IPS-18a (cell line): ENCODE results near the gene IFTAP.
"Not testable (repeated sequence)": the region's sequence is repeated elsewhere in the genome, so short reads cannot be mapped to it uniquely, and the experiment has no call there.

Experiments used
- H3K27ac ChIP-seq: one replicate; pipeline ENCODE4 v1.5.1; 2013; ENCODE audit warnings: low read length
- H3K27me3 ChIP-seq: one replicate; pipeline ENCODE4 v1.6.1; 2013; ENCODE audit warnings: mild to moderate bottlenecking, low read length; ENCODE audit not compliant: control insufficient read depth, insufficient read depth
- H3K36me3 ChIP-seq: one replicate; pipeline ENCODE4 v1.6.1; 2013; ENCODE audit warnings: low read depth, low read length; ENCODE audit not compliant: control insufficient read depth
- H3K4me1 ChIP-seq: one replicate; pipeline ENCODE4 v1.6.1; 2013; ENCODE audit warnings: low read depth, low read length; ENCODE audit not compliant: control insufficient read depth
- H3K4me3 ChIP-seq: one replicate; pipeline ENCODE4 v1.5.1; 2013; ENCODE audit warnings: low read length
- H3K9ac ChIP-seq: one replicate; pipeline ENCODE4 v1.6.1; 2013; ENCODE audit warnings: mild to moderate bottlenecking, low read length, moderate library complexity
- H3K9me3 ChIP-seq: one replicate; pipeline ENCODE4 v1.6.1; 2013; ENCODE audit warnings: low read depth, low read length; ENCODE audit not compliant: control insufficient read depth

Gene IFTAP

GRCh38 chr11:36594316-36594989 lies at the start of gene IFTAP:
IFTAP (plus strand) TSS chr11:36594502; CDS start chr11:36610104, 15,602 bp downstream.
- Histone ChIP-seq H3K36me3 (no peaks in the 10 kb centered on the region), H3K4me3 (peak within 1 kb of the TSS; percentile 97), H3K9me3 (no peaks in the 10 kb centered on the region), H3K9ac (peak within 1 kb of the TSS; percentile 85), H3K27me3 (peaks cover 21% of the 10 kb centered on the region), H3K4me1 (peaks cover 5% of the 10 kb centered on the region), H3K27ac (peak within 1 kb of the TSS; percentile 78)

- H3K9me3 ChIP-seq: no peaks in the 10 kb centered on the region
- no peaks in the 10 kb centered on the region for H3K27me3 ChIP-seq
- no peak overlapping the region for H3K27ac ChIP-seq
- H3K9ac ChIP-seq: no peak overlapping the region
- H3K4me3 ChIP-seq: no peak overlapping the region
- H3K36me3 ChIP-seq: no peaks in the 10 kb centered on the region
- H3K4me1 ChIP-seq: no peaks in the 10 kb centered on the region
Observed at GRCh38 chr11:36550385-36551115, 43.8 kb upstream of the IFTAP start.

- H3K27ac ChIP-seq, H3K27me3 ChIP-seq, H3K9me3 ChIP-seq, H3K4me3 ChIP-seq, H3K36me3 ChIP-seq, H3K9ac ChIP-seq, H3K4me1 ChIP-seq: not testable (repeated sequence)
Observed at GRCh38 chr11:36557390-36557789, 36.9 kb upstream of the IFTAP start.

GRCh38 chr11:36557991-36558390 lies 36.3 kb upstream of the IFTAP start:
- H3K27ac ChIP-seq: no peak overlapping the region
- H3K4me3 ChIP-seq: no peak overlapping the region
- no peak overlapping the region for H3K9ac ChIP-seq
- H3K4me1 ChIP-seq: no peaks in the 10 kb centered on the region
- no peaks in the 10 kb centered on the region for H3K27me3 ChIP-seq
- H3K36me3 ChIP-seq: no peaks in the 10 kb centered on the region
- H3K9me3 ChIP-seq: no peaks in the 10 kb centered on the region

- no peaks in the 10 kb centered on the region for H3K36me3 ChIP-seq
- no peak overlapping the region for H3K9ac ChIP-seq
- H3K4me1 ChIP-seq: no peaks in the 10 kb centered on the region
- no peaks in the 10 kb centered on the region for H3K27me3 ChIP-seq
- no peaks in the 10 kb centered on the region for H3K9me3 ChIP-seq
- H3K27ac ChIP-seq: no peak overlapping the region
- no peak overlapping the region for H3K4me3 ChIP-seq
Observed at GRCh38 chr11:36558571-36559413, 35.5 kb upstream of the IFTAP start.

GRCh38 chr11:36564376-36565030 lies 29.8 kb upstream of the IFTAP start:
- Histone ChIP-seq H3K4me1 (no peaks in the 10 kb centered on the region), H3K27me3 (peaks cover 8% of the 10 kb centered on the region), H3K9ac (no peak overlapping the region), H3K27ac (no peak overlapping the region), H3K36me3 (no peaks in the 10 kb centered on the region), H3K4me3 (peak overlapping the region; percentile 47), H3K9me3 (no peaks in the 10 kb centered on the region)

- Histone ChIP-seq H3K9ac (no peak overlapping the region), H3K9me3 (no peaks in the 10 kb centered on the region), H3K4me3 (no peak overlapping the region), H3K36me3 (no peaks in the 10 kb centered on the region), H3K27me3 (peaks cover 8% of the 10 kb centered on the region), H3K4me1 (no peaks in the 10 kb centered on the region), H3K27ac (no peak overlapping the region)
Observed at GRCh38 chr11:36565031-36565610, 29.2 kb upstream of the IFTAP start.

GRCh38 chr11:36566407-36567053 lies 27.8 kb upstream of the IFTAP start:
- H3K9ac ChIP-seq: no peak overlapping the region
- no peak overlapping the region for H3K4me3 ChIP-seq
- H3K36me3 ChIP-seq: no peaks in the 10 kb centered on the region
- H3K4me1 ChIP-seq: no peaks in the 10 kb centered on the region
- H3K9me3 ChIP-seq: no peaks in the 10 kb centered on the region
- peaks cover 8% of the 10 kb centered on the region for H3K27me3 ChIP-seq
- no peak overlapping the region for H3K27ac ChIP-seq

- Histone ChIP-seq H3K36me3 (no peaks in the 10 kb centered on the region), H3K9ac (no peak within 1 kb of the TSS), H3K4me1 (no peaks in the 10 kb centered on the region), H3K9me3 (no peaks in the 10 kb centered on the region), H3K27ac (no peak within 1 kb of the TSS), H3K4me3 (no peak within 1 kb of the TSS), H3K27me3 (peaks cover 8% of the 10 kb centered on the region)
Observed at GRCh38 chr11:36567694-36568093, 26.6 kb upstream of the IFTAP start, which contains the start of gene RAG1. RAG1 (plus strand) TSS chr11:36568007; CDS start chr11:36573305, 5,298 bp downstream.

GRCh38 chr11:36569095-36569494 lies 25.2 kb upstream of the IFTAP start:
- no peak overlapping the region for H3K9ac ChIP-seq
- H3K4me1 ChIP-seq: no peaks in the 10 kb centered on the region
- H3K4me3 ChIP-seq: no peak overlapping the region
- no peaks in the 10 kb centered on the region for H3K9me3 ChIP-seq
- H3K27ac ChIP-seq: no peak overlapping the region
- H3K27me3 ChIP-seq: peaks cover 8% of the 10 kb centered on the region
- no peaks in the 10 kb centered on the region for H3K36me3 ChIP-seq
